BE2C (cell line): Measurements from ENCODE around the gene KCTD15.

ENCODE experiments used
- DNase-seq: peaks from one replicate; pipeline ENCODE4 v3.0.0-alpha.2; 2020
- H3K27me3 ChIP-seq: fragments of 250-450 bp; sonication (Bioruptor Pico); 2 replicates; pipeline ENCODE4 v1.5.1; 2020; ENCODE audit warnings: mild to moderate bottlenecking
- H3K36me3 ChIP-seq: fragments of 250-450 bp; sonication (Bioruptor Pico); 2 replicates; pipeline ENCODE4 v1.5.1; 2020; ENCODE audit warnings: mild to moderate bottlenecking
- H3K4me1 ChIP-seq: fragments of 250-450 bp; sonication (Bioruptor Pico); 2 replicates; pipeline ENCODE4 v1.5.1; 2020
- H3K4me3 ChIP-seq: 2 replicates; pipeline ENCODE4 v1.5.1; 2011; ENCODE audit warnings: low read depth, low read length
- H3K9me3 ChIP-seq: fragments of 250-450 bp; sonication (Bioruptor Pico); 2 replicates; pipeline ENCODE4 v1.5.1; 2020
- TF ChIP-seq, protein P1 (sequence below): IDR thresholded peaks from 2 replicates; pipeline ENCODE4 v1.5.1; 2012; ENCODE audit warnings: mild to moderate bottlenecking, low read depth, low read length

Gene KCTD15

DNA sequence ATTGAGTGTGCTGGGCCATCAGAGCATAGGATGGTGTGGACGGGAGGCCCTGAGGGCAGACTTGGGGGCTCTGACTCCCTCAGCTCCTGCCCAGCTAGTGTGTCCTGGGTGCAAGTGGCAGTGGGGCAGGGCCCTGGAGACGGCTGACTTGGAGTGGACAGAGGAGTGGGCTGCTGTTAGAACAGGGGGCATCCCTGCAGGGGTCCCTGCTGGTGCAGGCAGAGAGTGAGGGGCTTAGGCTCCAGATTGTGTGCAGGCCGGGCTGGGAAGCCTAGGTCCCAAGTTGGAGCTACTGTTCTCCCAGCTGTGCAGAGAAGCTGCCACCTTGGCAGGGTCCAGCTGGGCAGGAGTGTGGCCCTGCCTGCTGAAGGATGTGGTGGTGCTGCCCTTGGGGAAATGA, 8.6 kb downstream of the KCTD15 start:
- H3K36me3 ChIP-seq: peaks cover 67% of the 10 kb centered on the region
- TF ChIP-seq, protein P1, sequence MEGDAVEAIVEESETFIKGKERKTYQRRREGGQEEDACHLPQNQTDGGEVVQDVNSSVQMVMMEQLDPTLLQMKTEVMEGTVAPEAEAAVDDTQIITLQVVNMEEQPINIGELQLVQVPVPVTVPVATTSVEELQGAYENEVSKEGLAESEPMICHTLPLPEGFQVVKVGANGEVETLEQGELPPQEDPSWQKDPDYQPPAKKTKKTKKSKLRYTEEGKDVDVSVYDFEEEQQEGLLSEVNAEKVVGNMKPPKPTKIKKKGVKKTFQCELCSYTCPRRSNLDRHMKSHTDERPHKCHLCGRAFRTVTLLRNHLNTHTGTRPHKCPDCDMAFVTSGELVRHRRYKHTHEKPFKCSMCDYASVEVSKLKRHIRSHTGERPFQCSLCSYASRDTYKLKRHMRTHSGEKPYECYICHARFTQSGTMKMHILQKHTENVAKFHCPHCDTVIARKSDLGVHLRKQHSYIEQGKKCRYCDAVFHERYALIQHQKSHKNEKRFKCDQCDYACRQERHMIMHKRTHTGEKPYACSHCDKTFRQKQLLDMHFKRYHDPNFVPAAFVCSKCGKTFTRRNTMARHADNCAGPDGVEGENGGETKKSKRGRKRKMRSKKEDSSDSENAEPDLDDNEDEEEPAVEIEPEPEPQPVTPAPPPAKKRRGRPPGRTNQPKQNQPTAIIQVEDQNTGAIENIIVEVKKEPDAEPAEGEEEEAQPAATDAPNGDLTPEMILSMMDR: no peak
- no peak for DNase-seq
- no peaks in the 10 kb centered on the region for H3K27me3 ChIP-seq
- peaks cover under 1% of the 10 kb centered on the region; the same call in 1 of the 2 replicates for H3K4me1 ChIP-seq
- H3K4me3 ChIP-seq: no peak overlapping the region
- H3K9me3 ChIP-seq: no peaks in the 10 kb centered on the region

DNA sequence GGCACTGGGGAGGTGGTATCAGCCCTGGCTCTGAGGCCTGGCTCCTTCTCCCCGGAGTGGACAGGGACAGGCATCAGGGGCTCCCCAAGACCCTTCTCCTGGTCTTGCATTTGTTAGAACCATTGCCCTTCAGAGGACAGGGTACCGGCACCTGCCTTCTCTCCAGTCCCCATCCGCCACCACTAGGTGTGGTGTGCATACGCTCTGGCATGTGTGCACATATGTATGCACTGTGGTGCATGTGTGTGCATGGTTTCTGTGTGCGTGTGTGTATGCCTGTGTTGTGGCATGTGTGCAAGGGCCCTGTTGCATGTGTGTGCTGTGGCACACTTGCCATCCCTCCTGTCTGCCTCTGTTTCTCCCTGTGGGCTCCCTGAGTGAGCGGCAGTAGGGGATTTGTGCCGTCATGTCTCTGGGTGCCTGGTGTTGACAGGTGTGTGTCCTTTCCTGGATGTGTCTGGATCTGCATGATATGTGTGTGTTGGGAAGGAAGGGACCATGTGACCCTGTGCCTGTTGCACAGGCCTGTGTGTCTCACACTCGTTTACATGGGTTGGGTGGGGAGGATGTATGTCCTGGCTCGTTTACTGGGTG, 9.3 kb downstream of the KCTD15 start:
- TF ChIP-seq, protein P1: no peak
- no peak overlapping the region for H3K4me3 ChIP-seq

DNA sequence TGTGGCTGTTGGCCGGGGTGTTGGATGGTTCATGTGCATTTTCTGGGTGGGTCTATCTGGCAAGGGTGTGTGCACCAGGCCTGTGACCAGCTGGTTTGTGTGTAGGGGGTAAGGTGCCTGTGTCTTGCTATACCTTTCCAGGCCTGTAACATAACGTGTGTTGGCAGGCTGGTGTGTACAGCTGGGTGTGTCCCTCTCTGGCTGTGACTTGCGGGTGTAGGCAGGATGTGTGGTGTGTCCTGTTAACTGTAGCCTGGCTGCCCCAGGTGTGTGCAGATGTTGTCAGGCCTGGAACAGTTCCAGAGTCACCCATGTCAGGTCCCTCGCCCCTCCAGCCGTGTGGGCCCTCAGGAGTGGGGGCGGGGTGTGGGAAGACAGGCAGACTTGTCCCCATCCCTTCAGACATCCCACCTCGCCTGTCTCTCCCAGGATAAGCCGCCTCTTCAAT, 9.8 kb downstream of the KCTD15 start:
- H3K36me3 ChIP-seq: peaks cover 63% of the 10 kb centered on the region

More for the DNA sequence above, 9.3 kb downstream of the KCTD15 start:
- H3K9me3 ChIP-seq: no peaks in the 10 kb centered on the region
- no peaks in the 10 kb centered on the region for H3K27me3 ChIP-seq
- peaks cover 65% of the 10 kb centered on the region for H3K36me3 ChIP-seq
- H3K4me1 ChIP-seq: no peaks in the 10 kb centered on the region
- no peak for DNase-seq

DNA sequence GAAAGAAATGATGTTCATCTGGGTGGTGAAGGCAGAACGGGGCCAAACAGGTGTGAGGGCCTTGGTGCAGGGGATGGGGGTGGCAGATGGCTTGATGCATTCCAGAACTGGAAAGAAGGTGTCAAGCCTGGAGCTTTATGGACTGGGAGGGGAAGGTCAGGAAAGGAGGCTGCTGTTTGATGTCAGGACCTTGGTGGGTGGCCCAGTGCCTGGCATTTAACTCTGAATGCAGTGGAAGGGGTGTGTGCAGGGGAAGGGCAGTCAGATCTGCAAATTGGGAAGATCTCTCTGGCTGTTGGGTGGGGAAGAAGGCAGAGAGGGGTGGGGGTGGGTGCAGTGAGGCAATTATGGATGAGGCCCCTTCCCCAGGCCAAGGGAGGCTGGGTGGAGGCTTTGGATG, 11.7 kb downstream of the KCTD15 start:
- Histone ChIP-seq H3K4me3 (no peak overlapping the region), H3K4me1 (peaks cover 11% of the 10 kb centered on the region), H3K9me3 (no peaks in the 10 kb centered on the region), H3K27me3 (no peaks in the 10 kb centered on the region), H3K36me3 (peaks cover 61% of the 10 kb centered on the region)
- no peak for DNase-seq
- TF ChIP-seq, protein P1: no peak

More for the DNA sequence above, 9.8 kb downstream of the KCTD15 start:
- Histone ChIP-seq H3K4me1 (no peaks in the 10 kb centered on the region), H3K9me3 (no peaks in the 10 kb centered on the region), H3K27me3 (no peaks in the 10 kb centered on the region), H3K4me3 (no peak overlapping the region)
- DNase-seq: no peak
- TF ChIP-seq, protein P1: no peak

DNA sequence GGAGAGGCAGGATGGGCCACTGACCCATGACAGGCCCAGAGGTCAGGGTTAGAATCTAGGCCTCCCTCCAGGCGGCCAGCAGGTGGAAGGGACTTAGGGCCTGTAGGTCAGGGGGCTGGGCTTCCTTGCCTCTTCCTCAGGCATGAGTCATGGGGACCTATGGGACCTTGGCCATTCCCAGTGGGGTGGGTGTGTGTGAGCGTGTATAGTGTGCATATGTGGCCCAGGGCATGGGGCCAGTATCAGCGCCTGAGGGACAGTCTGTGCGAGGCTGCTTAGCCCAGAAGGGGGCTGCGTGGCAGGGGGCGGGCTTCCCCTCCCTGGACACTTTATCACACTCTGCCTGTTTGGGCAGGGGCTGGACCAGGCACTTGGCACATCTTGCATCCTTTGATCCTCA, 13.3 kb downstream of the KCTD15 start:
- H3K27me3 ChIP-seq: no peaks in the 10 kb centered on the region
- no peak overlapping the region for H3K4me3 ChIP-seq
- peaks cover 51% of the 10 kb centered on the region for H3K36me3 ChIP-seq
- DNase-seq: no peak
- no peaks in the 10 kb centered on the region for H3K9me3 ChIP-seq
- H3K4me1 ChIP-seq: peaks cover 24% of the 10 kb centered on the region
- TF ChIP-seq, protein P1: no peak

DNA sequence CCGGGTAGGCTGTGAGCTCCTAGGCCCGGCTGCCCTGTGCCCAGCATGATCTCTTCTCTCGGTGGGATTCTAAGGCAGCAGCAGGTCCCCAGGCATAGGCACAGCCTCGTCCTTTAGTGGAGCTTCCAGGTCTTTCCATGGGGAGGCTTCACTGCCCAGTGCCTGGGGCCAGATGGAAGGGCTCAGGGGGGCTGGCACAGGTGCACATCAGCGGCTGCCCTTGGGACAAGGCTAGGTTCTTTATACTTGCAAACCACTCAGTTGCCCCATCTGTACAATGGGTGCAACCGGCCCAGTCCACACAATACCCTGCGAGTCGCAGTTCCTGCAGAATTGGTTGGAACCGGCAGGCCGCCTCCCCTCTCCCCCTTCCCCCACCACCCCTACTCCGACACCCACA, 14.2 kb downstream of the KCTD15 start:
- H3K9me3 ChIP-seq: no peaks in the 10 kb centered on the region
- H3K27me3 ChIP-seq: no peaks in the 10 kb centered on the region
- H3K4me1 ChIP-seq: peaks cover 24% of the 10 kb centered on the region
- TF ChIP-seq, protein P1: no peak
- DNase-seq: no peak
- no peak overlapping the region for H3K4me3 ChIP-seq
- H3K36me3 ChIP-seq: peaks cover 43% of the 10 kb centered on the region
